Testis (tissue), 3 donors: ENCODE data around the gene NDUFB6. TPM values are rescaled to one million over a fixed set of nuclear protein-coding genes. Genes with fewer than 3 reads are reported as not detected.

Experiments used
- DNase-seq: peaks from one replicate; pipeline ENCODE4 v3.0.0-alpha.2; 2019
- H3K27ac ChIP-seq, 2 donors: fragments of 200-600 bp; sonication (generic); one replicate each; pipeline ENCODE4 v1.5.1; 2019
- H3K27me3 ChIP-seq: fragments of 200-600 bp; sonication (generic); one replicate; pipeline ENCODE4 v1.5.1; 2019
- H3K36me3 ChIP-seq: fragments of 200-600 bp; sonication (generic); one replicate; pipeline ENCODE4 v1.5.1; 2017; ENCODE audit warnings: low read depth; ENCODE audit errors: missing control alignments
- H3K4me1 ChIP-seq: fragments of 200-600 bp; sonication (generic); one replicate; pipeline ENCODE4 v1.5.1; 2019
- H3K4me3 ChIP-seq, 2 donors: fragments of 200-600 bp; sonication (generic); one replicate each; pipeline ENCODE4 v1.5.1; 2017 to 2019
- H3K9me3 ChIP-seq: fragments of 200-600 bp; sonication (generic); one replicate; pipeline ENCODE4 v1.5.1; 2017
- CTCF ChIP-seq, 3 experiments: fragments of 450-650 bp in 2 of 3; fragments of 200-600 bp in 1 of 3; sonication (generic) in 1 of 3; IDR thresholded peaks; one replicate each; pipeline ENCODE4 v1.5.1; 2016 to 2019; ENCODE audit warnings: antibody characterized with exemption in 3 of 3, mild to moderate bottlenecking in 2 of 3, moderate library complexity in 1 of 3
- POLR2A ChIP-seq: fragments of 450-650 bp; IDR thresholded peaks from one replicate; pipeline ENCODE4 v1.6.1; 2017; ENCODE audit warnings: antibody characterized with exemption, mild to moderate bottlenecking, moderate library complexity
- WGBS, 2 donors: methylation state at CpG; one replicate each; pipeline ENCODE4 v1.1.5; 2018; 5-methylcytosine and 5-hydroxymethylcytosine counted together
- intact Hi-C: fragments of 100-400 bp; cut with DNase I; formaldehyde crosslinking; loops from one replicate; pipeline ENCODE4 v1.15.1; 2023; ENCODE audit warnings: low total_unique reads
- polyA plus RNA-seq: library from polyadenylated mRNA; stranded (reverse); fragments of 350-450 nt; fragmentation: Illumina TruSeq; extraction: RNeasy Lipid Tissue Mini Kit (QIAGEN cat#74804); gene quantifications from one replicate; pipeline ENCODE4 v1.2.3, GENCODE V29; 2014; ENCODE audit warnings: low read depth, low replicate concordance; ENCODE audit not compliant: insufficient read depth
- total RNA-seq, 2 donors: library from RNA; depleted of rRNA; stranded (reverse); fragments of >200 nt; gene quantifications; one replicate each; pipeline ENCODE4 v1.2.3, GENCODE V29; 2016

The NDUFB6 gene
- total and polyA plus RNA-seq, 3 donors from 2014 or later: 56.4 to 97.9 (median 61.8) TPM

- TF ChIP-seq CTCF (IDR thresholded peaks at IDR 0.05): no peak
- no peak for TF ChIP-seq POLR2A
- no peaks in the 10 kb centered on the region for H3K4me1 ChIP-seq
- H3K36me3 ChIP-seq: no peaks in the 10 kb centered on the region
- WGBS, 2 donors: 94 to 98% methylated on average over 1 of the region's 1 CpG
- intact Hi-C loops: no loop called here
- no peaks in the 10 kb centered on the region for H3K9me3 ChIP-seq
- no peak for DNase-seq
- H3K27me3 ChIP-seq: no peaks in the 10 kb centered on the region
- no peak overlapping the region for H3K4me3 ChIP-seq
- H3K27ac ChIP-seq: no peak overlapping the region
Observed at GRCh38 chr9:32518276-32518675, 54.7 kb downstream of the NDUFB6 start.

GRCh38 chr9:32516241-32516640 is 56.7 kb downstream of the NDUFB6 start:
- Histone ChIP-seq H3K9me3 (no peaks in the 10 kb centered on the region), H3K27ac (no peak overlapping the region), H3K4me3 (no peak overlapping the region), H3K27me3 (no peaks in the 10 kb centered on the region), H3K36me3 (no peaks in the 10 kb centered on the region), H3K4me1 (no peaks in the 10 kb centered on the region)
- TF ChIP-seq POLR2A: no peak
- TF ChIP-seq CTCF (IDR thresholded peaks at IDR 0.05): no peak
- DNase-seq: no peak
- intact Hi-C loops: no loop called here

- Histone ChIP-seq H3K36me3 (no peaks in the 10 kb centered on the region), H3K27ac (no peak overlapping the region), H3K27me3 (no peaks in the 10 kb centered on the region), H3K4me3 (no peak overlapping the region), H3K9me3 (no peaks in the 10 kb centered on the region), H3K4me1 (no peaks in the 10 kb centered on the region)
- TF ChIP-seq POLR2A (no peak), CTCF (IDR thresholded peaks at IDR 0.05) (no peak)
- 91 to 100% methylated on average over 1 of the region's 1 CpG for WGBS, 2 donors
- DNase-seq: no peak
- intact Hi-C loops: no loop called here
Observed at GRCh38 chr9:32508728-32509127, 64.2 kb downstream of the NDUFB6 start.

- Histone ChIP-seq H3K36me3 (no peaks in the 10 kb centered on the region), H3K27ac (no peak overlapping the region), H3K4me1 (no peaks in the 10 kb centered on the region), H3K27me3 (no peaks in the 10 kb centered on the region), H3K9me3 (no peaks in the 10 kb centered on the region), H3K4me3 (no peak overlapping the region)
- WGBS, 2 donors: 82 to 86% methylated on average over 3 of the region's 3 CpGs
- TF ChIP-seq CTCF (IDR thresholded peaks at IDR 0.05): no peak
- TF ChIP-seq POLR2A: no peak
- intact Hi-C loops: no loop called here
- DNase-seq: no peak
Observed at GRCh38 chr9:32503008-32503407, 70.0 kb downstream of the NDUFB6 start.

Other genes with a start within 250 kb of the NDUFB6 start
- gene ACO1, start 188.5 kb downstream of the NDUFB6 start, total RNA-seq: 10 to 100 TPM; 52.0 to 67.6 TPM
- 44.4 TPM for gene ACO1, start 188.5 kb downstream of the NDUFB6 start, polyA plus RNA-seq
- 10 to 100 TPM in 1 of 2 donors, 1 to 10 TPM in 1; 8.4 to 10.2 TPM for gene RIGI, start 47.0 kb downstream of the NDUFB6 start, total RNA-seq
- 4.9 TPM for gene RIGI, start 47.0 kb downstream of the NDUFB6 start, polyA plus RNA-seq
- 10 to 100 TPM; 24.8 to 43.3 TPM for gene SMIM27, start 20.8 kb downstream of the NDUFB6 start, total RNA-seq
- gene SMIM27, start 20.8 kb downstream of the NDUFB6 start, polyA plus RNA-seq: 58.6 TPM
- 10 to 100 TPM; 35.4 to 35.9 TPM for gene TOPORS, start 20.6 kb downstream of the NDUFB6 start, total RNA-seq
- gene TOPORS, start 20.6 kb downstream of the NDUFB6 start, polyA plus RNA-seq: 10.8 TPM
- 1 to 10 TPM; 4.8 to 5.7 TPM for gene TAF1L, start 62.5 kb upstream of the NDUFB6 start, total RNA-seq
- gene TAF1L, start 62.5 kb upstream of the NDUFB6 start, polyA plus RNA-seq: 3.0 TPM
- gene TMEM215, start 210.4 kb upstream of the NDUFB6 start, total RNA-seq: 1 to 10 TPM; 2.2 to 3.1 TPM
- gene TMEM215, start 210.4 kb upstream of the NDUFB6 start, polyA plus RNA-seq: 5.2 TPM